Measurements from ENCODE around the gene FBXO44. TPM values are rescaled to one million over a fixed set of nuclear protein-coding genes. Genes with fewer than 3 reads are reported as not detected.

The FBXO44 gene
- total and polyA plus RNA-seq, 10 of the 15 experiments (the other 5 are each of a cell fraction or from before 2014, with no cell fraction given): 0.77 to 22.4 (median 8.2) TPM

DNA sequence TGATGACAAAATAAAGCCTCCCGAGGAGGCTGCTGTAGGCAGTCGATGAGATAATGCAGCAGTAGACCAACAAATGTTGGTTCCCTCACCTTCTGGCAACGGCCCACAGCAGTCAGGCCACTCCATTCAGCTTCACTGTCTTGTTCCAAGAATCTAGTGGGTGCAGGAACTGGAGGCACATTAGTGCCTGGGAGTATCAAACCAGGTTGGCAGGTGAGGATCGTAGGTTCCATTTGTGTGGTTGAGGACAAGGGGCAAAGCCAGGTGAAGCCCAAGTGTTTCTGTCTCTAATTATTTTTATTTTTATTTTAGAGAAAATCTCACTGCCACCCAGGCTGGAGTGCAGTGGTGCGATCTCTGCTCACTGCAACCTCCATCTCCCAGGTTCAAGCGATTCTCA lies 13.7 kb upstream of the FBXO44 start:
- Histone ChIP-seq H3K36me3 (ENCODE audit: control insufficient read depth in 2 of 2, insufficient read depth in 2 of 2, low read length in 1 of 2) (no peaks in the 10 kb centered on the region), H3K9ac (ENCODE audit: control insufficient read depth, insufficient read depth, low read length) (no peak overlapping the region), H3K4me2 (ENCODE audit: control insufficient read depth, insufficient read depth) (no peak overlapping the region), H2AFZ (ENCODE audit: control insufficient read depth, low read depth, low read length) (no peak overlapping the region), H3K4me1 (ENCODE audit: control insufficient read depth, insufficient read depth, low read length) (no peaks in the 10 kb centered on the region), H3K9me3 (replicated peaks; ENCODE audit: control insufficient read depth, insufficient read depth, low read length) (no peaks in the 10 kb centered on the region), H3K79me2 (ENCODE audit: control insufficient read depth, insufficient read depth, low read length) (no peaks in the 10 kb centered on the region), H3K27ac (ENCODE audit: control insufficient read depth, insufficient read depth) (no peak overlapping the region), H4K20me1 (ENCODE audit: control insufficient read depth, insufficient read depth) (no peaks in the 10 kb centered on the region), H3K4me3 (no peak overlapping the region), H3K27me3 (replicated peaks in 1 of 2; ENCODE audit: control insufficient read depth in 2 of 2, insufficient read depth in 2 of 2, low read length in 1 of 2) (no peaks in the 10 kb centered on the region; a peak in 1 of 4 replicates)
- FAIRE-seq: no peak
- intact Hi-C loops (cut with micrococcal nuclease; ENCODE audit: unreplicated experiment): loop anchor here (5.0 kb wide), 1 partner anchor 164 kb away; the partner anchor contains the start of gene DISP3
- ChIA-PET POLR2A (no interaction called here), SMC1A (ENCODE audit: uncharacterized antibody, unreplicated experiment) (interaction anchor here (1.0 to 6.3 kb wide), 3 partner anchors 330 to 604 kb away, joined by 3 to 57 read pairs (median 3); no protein-coding TSS in a partner anchor), CTCF (interaction anchor here (0.8 to 5.9 kb wide), 10 partner anchors 15 to 608 kb away, joined by 3 to 132 read pairs (median 4); partner anchors contain the start of gene DISP3), RAD21 (ENCODE audit: unreplicated experiment) (interaction anchor here (1.3 to 6.7 kb wide), 3 partner anchors 78 to 604 kb away, joined by 4 to 91 read pairs (median 11); no protein-coding TSS in a partner anchor)
- no peak for DNase-seq (ENCODE audit: low read depth, low spot score)
- in situ Hi-C loops (cut with MboI): loop anchor here (5.0 kb wide), 3 partner anchors 319 to 604 kb away; no protein-coding TSS in a partner anchor
- WGBS (ENCODE audit: insufficient coverage, insufficient replicate concordance, low lambda C conversion rate, missing lambda C conversion rate): 25% methylated on average over 6 of the region's 6 CpGs
- no TSS peak for BruUV-seq (replicated peaks)
- ATAC-seq: no peak
- TF ChIP-seq RELA (IDR thresholded peaks at IDR 0.05; ENCODE audit: borderline replicate concordance, partially characterized antibody) (no peak), HDAC6 (IDR thresholded peaks at IDR 0.05; ENCODE audit: unreplicated experiment) (no peak), KDM1A (IDR thresholded peaks at IDR 0.05; ENCODE audit: borderline replicate concordance) (no peak), BCL11A (IDR thresholded peaks at IDR 0.05; ENCODE audit: low read depth, low read length) (no peak)
- TF ChIP-seq, protein P1, sequence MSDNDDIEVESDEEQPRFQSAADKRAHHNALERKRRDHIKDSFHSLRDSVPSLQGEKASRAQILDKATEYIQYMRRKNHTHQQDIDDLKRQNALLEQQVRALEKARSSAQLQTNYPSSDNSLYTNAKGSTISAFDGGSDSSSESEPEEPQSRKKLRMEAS (IDR thresholded peaks at IDR 0.05; ENCODE audit: low read depth, low read length): no peak

DNA sequence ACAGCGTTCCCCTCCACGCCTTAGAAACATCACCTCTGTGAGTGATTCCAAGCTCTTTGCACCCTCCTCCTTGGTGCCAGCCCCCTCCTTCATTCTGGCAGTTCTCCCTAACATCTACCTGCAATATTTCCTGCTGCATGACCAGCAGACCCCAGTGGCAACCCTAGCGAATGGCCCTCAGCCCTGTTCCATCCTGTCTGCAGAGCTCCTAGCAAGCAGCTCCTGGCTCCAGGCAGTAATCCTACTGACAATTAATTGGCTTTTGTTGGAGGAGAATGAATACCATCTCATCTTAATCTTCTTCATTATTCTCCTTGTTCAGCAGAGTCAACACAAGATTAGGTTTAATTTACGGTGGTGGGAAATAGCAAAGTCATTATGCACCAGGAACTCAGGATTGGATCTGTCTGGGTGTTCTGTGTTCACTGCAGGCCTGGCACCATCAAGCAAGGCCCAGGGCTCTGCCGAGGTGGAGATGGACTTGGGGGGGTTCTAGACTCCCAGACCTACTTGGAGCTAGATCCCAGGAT lies 12.8 kb upstream of the FBXO44 start:
- H3K4me3 ChIP-seq: no peak overlapping the region
- H3K4me2 ChIP-seq (ENCODE audit: control insufficient read depth, insufficient read depth): no peak overlapping the region
- H3K4me1 ChIP-seq (ENCODE audit: control insufficient read depth, insufficient read depth, low read length): no peaks in the 10 kb centered on the region
- FAIRE-seq (no peak), DNase-seq (ENCODE audit: low read depth, low spot score) (no peak), ATAC-seq (no peak)
- H2AFZ ChIP-seq (ENCODE audit: control insufficient read depth, low read depth, low read length): no peak overlapping the region
- H3K27me3 ChIP-seq (replicated peaks in 1 of 2; ENCODE audit: control insufficient read depth in 2 of 2, insufficient read depth in 2 of 2, low read length in 1 of 2): no peaks in the 10 kb centered on the region; a peak in 1 of 4 replicates
- SMC1A ChIA-PET (ENCODE audit: uncharacterized antibody, unreplicated experiment): interaction anchor here (0.9 to 6.3 kb wide), 4 partner anchors 349 to 605 kb away, joined by 3 to 57 read pairs (median 3); no protein-coding TSS in a partner anchor
- H3K79me2 ChIP-seq (ENCODE audit: control insufficient read depth, insufficient read depth, low read length): no peaks in the 10 kb centered on the region
- H3K9me3 ChIP-seq (replicated peaks; ENCODE audit: control insufficient read depth, insufficient read depth, low read length): no peaks in the 10 kb centered on the region
- no peaks in the 10 kb centered on the region for H3K36me3 ChIP-seq (ENCODE audit: control insufficient read depth in 2 of 2, insufficient read depth in 2 of 2, low read length in 1 of 2)
- in situ Hi-C loops (cut with MboI): loop anchor here (5.0 kb wide), 3 partner anchors 320 to 605 kb away; no protein-coding TSS in a partner anchor
- POLR2A ChIA-PET: no interaction called here
- no peak overlapping the region for H3K27ac ChIP-seq (ENCODE audit: control insufficient read depth, insufficient read depth)
- H3K9ac ChIP-seq (ENCODE audit: control insufficient read depth, insufficient read depth, low read length): no peak overlapping the region
- WGBS (ENCODE audit: insufficient coverage, insufficient replicate concordance, low lambda C conversion rate, missing lambda C conversion rate): 3% methylated on average over 5 of the region's 5 CpGs
- RAD21 ChIA-PET (ENCODE audit: unreplicated experiment): interaction anchor here (1.0 to 6.7 kb wide), 5 partner anchors 78 to 605 kb away, joined by 3 to 91 read pairs (median 11); no protein-coding TSS in a partner anchor
- H4K20me1 ChIP-seq (ENCODE audit: control insufficient read depth, insufficient read depth): no peaks in the 10 kb centered on the region
- intact Hi-C loops (cut with micrococcal nuclease; ENCODE audit: unreplicated experiment): loop anchor here (1.0 to 5.0 kb wide), 4 partner anchors 165 to 401 kb away; partner anchors contain the start of gene DISP3
- CTCF ChIA-PET: interaction anchor here (0.6 to 5.9 kb wide), 20 partner anchors 13 to 621 kb away, joined by 3 to 132 read pairs (median 3); partner anchors contain the start of gene DISP3
- no peak for TF ChIP-seq MYC (IDR thresholded peaks at IDR 0.05; ENCODE audit: insufficient read depth, insufficient read length, insufficient replicate concordance, low read length, severe bottlenecking)
- BruUV-seq (replicated peaks): no TSS peak

Measured in GM12878 (cell line).